Lung (tissue), 12 donors: ENCODE data around the gene GADD45B. TPM values are rescaled to one million over a fixed set of nuclear protein-coding genes. Genes with fewer than 3 reads are reported as not detected.
"Not testable (repeated sequence)": the region's sequence is repeated elsewhere in the genome, so short reads cannot be mapped to it uniquely, and the experiment has no call there.

Experiments used
- ATAC-seq: fragments of 200-7000 bp; cut with Tn5 transposase; one replicate; pipeline ENCODE4 v1.9.1; 2020; ENCODE audit warnings: moderate number of reproducible peaks; ENCODE audit not compliant: insufficient read depth, low FRiP score
- DNase-seq, 3 donors: peaks; one replicate each; pipeline ENCODE4 v3.0.0-alpha.2; 2013 to 2017
- H3K27ac ChIP-seq, 2 donors: one replicate each; pipeline ENCODE4 v1.5.1; 2013; ENCODE audit warnings: mild to moderate bottlenecking in 2 of 2, moderate library complexity in 2 of 2, control low read depth in 1 of 2, inconsistent platforms in 1 of 2, low read depth in 1 of 2, low read length in 1 of 2
- H3K27me3 ChIP-seq, 3 donors: one replicate each; pipeline ENCODE4 v1.5.1; 2013; ENCODE audit warnings: low read length in 2 of 3; ENCODE audit not compliant: control insufficient read depth in 3 of 3, insufficient read depth in 3 of 3
- H3K36me3 ChIP-seq, 4 donors: one replicate each; pipeline ENCODE4 v1.5.1; 2013; ENCODE audit warnings: low read length in 4 of 4, mild to moderate bottlenecking in 1 of 4, moderate library complexity in 1 of 4; ENCODE audit not compliant: control insufficient read depth in 4 of 4, insufficient read depth in 4 of 4
- H3K4me1 ChIP-seq, 5 donors: one replicate each; pipeline ENCODE4 v1.5.1; 2013; ENCODE audit warnings: low read length in 5 of 5, mild to moderate bottlenecking in 2 of 5, moderate library complexity in 1 of 5; ENCODE audit not compliant: control insufficient read depth in 5 of 5, insufficient read depth in 5 of 5
- H3K4me3 ChIP-seq: one replicate; pipeline ENCODE4 v1.5.1; 2013; ENCODE audit warnings: mild to moderate bottlenecking, control low read depth, moderate library complexity
- H3K9ac ChIP-seq, 2 donors: one replicate each; pipeline ENCODE4 v1.5.1; 2013; ENCODE audit warnings: low read length in 2 of 2, control low read depth in 1 of 2; ENCODE audit not compliant: insufficient read depth in 1 of 2
- H3K9me3 ChIP-seq, 4 donors: one replicate each; pipeline ENCODE4 v1.5.1; 2013; ENCODE audit warnings: low read length in 3 of 4, mild to moderate bottlenecking in 1 of 4, moderate library complexity in 1 of 4; ENCODE audit not compliant: control insufficient read depth in 4 of 4, insufficient read depth in 3 of 4
- WGBS, 2 donors: extraction: QIAGEN DNeasy Blood & Tissue Kit; methylation state at CpG; one replicate each; pipeline ENCODE4 v1.1.7; 2013; 5-methylcytosine and 5-hydroxymethylcytosine counted together
- polyA plus RNA-seq, 2 donors: library from polyadenylated mRNA; stranded (reverse); fragments of 200-250 nt; gene quantifications; one replicate each; pipeline ENCODE4 v1.2.1, GENCODE V29; 2013
- total RNA-seq, 2 donors: library from RNA; depleted of rRNA in 1 of 2; stranded (reverse); fragments of >200 nt in 1 of 2; gene quantifications; one replicate each; pipeline ENCODE4 v1.2.1, GENCODE V29; 2014 to 2021
- TF ChIP-seq, protein P1 (sequence below): IDR thresholded peaks from 2 replicates; pipeline ENCODE4 v1.5.1; 2012; ENCODE audit warnings: mild to moderate bottlenecking; ENCODE audit errors: control extremely low read depth, extremely low read depth
- donor health status: control.
- donor health status: control.
- donor health status: Bipolar disorder and iron deficiency.
- donor health status: healthy.
- donor health status: DM: yes; HTN: yes; CAD: no.

The GADD45B gene
- total and polyA plus RNA-seq, 4 donors: 81.0 to 405 (median 92.6) TPM

DNA sequence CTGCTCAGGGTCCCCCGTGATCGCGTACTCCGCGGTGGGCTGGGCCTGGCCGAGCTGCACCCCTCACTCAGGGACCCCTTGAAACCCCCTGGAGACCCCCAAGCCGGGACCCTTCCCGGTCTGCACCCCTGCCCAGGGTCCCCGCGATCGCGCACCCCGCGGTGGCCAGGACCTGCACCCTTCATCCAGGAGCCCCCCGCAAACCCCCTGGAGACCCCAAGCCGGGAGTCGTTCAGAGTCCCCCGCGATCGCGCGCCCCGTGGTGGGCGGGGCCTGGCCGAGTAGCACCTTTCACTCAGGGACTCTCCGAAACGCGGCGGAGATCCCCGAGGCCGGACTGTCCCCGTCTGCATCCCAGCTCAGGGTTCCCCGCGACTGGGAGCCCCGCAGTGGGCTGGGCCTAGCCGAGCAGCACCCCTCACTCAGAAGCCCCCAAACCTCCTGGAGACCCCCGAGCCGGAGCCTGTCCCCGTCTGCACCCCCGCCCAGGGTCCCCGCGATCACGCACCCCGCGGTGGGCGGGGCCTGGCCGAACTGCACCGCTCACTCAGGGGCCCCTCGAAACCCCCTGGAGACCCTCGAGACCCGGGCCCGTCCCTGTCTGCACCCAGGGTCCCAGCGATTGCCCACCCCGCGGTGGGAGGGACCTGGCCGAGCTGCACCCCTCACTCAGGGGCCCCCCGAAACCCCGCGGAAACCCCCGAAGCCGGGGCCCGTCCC is 19.9 kb upstream of the GADD45B start:
- Histone ChIP-seq H3K4me1 (peaks cover 0 to 17% (median 3%) of the 10 kb centered on the region in 5 donors), H3K27me3 (no peaks in the 10 kb centered on the region), H3K36me3 (peaks cover 0 to 4% (median 3%) of the 10 kb centered on the region in 4 donors), H3K9me3 (no peaks in the 10 kb centered on the region), H3K27ac (no peak overlapping the region), H3K4me3 (peak overlapping the region; percentile 82), H3K9ac (peak overlapping the region in 1 of 2 donors; percentile 37)
- TF ChIP-seq, protein P1, sequence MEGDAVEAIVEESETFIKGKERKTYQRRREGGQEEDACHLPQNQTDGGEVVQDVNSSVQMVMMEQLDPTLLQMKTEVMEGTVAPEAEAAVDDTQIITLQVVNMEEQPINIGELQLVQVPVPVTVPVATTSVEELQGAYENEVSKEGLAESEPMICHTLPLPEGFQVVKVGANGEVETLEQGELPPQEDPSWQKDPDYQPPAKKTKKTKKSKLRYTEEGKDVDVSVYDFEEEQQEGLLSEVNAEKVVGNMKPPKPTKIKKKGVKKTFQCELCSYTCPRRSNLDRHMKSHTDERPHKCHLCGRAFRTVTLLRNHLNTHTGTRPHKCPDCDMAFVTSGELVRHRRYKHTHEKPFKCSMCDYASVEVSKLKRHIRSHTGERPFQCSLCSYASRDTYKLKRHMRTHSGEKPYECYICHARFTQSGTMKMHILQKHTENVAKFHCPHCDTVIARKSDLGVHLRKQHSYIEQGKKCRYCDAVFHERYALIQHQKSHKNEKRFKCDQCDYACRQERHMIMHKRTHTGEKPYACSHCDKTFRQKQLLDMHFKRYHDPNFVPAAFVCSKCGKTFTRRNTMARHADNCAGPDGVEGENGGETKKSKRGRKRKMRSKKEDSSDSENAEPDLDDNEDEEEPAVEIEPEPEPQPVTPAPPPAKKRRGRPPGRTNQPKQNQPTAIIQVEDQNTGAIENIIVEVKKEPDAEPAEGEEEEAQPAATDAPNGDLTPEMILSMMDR: no peak
- DNase-seq (no peak), ATAC-seq (no peak)
- 1 to 2% methylated on average over 55 to 62 of the region's 62 CpGs for WGBS, 2 donors

DNA sequence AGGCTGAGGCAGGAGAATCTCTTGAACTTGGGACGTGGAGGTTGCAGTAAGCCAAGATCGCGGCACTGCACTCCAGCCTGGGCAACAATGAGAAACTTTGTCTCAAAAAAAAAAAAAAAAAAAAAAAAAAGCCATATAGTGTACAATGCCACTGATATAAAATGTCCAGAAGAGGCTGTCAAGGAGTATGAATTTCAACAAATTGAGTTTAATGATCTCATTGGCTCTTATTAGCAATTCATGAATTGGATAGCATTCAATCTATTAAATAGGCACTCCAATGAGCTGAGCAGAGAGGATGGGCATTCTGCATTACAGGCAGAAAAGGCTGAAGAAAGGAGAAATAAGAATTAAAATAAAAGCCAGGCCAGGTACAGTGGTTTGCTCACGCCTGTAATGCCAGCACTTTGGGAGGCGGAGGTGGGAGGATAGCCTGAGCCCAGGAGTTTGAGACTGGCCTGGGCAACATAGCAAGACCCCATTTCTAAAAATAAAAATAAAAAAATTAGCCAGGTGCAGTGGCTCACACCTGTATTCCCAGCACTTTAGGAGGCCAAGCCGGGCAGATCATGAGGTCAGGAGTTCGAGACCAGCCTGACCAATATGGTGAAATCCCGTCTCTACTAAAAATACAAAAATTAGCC is 18.4 kb upstream of the GADD45B start:
- peak overlapping the region; percentile 70 to 74 for H3K27ac ChIP-seq
- H3K27me3 ChIP-seq: no peaks in the 10 kb centered on the region
- no peak overlapping the region for H3K4me3 ChIP-seq
- H3K4me1 ChIP-seq: peaks cover 0 to 22% (median 11%) of the 10 kb centered on the region in 5 donors
- ATAC-seq (no peak), DNase-seq (no peak)
- no peaks in the 10 kb centered on the region for H3K9me3 ChIP-seq
- no peaks in the 10 kb centered on the region for H3K36me3 ChIP-seq
- WGBS, 2 donors: 88 to 94% methylated on average over 8 of the region's 8 CpGs
- H3K9ac ChIP-seq: no peak overlapping the region
- TF ChIP-seq, protein P1: no peak

DNA sequence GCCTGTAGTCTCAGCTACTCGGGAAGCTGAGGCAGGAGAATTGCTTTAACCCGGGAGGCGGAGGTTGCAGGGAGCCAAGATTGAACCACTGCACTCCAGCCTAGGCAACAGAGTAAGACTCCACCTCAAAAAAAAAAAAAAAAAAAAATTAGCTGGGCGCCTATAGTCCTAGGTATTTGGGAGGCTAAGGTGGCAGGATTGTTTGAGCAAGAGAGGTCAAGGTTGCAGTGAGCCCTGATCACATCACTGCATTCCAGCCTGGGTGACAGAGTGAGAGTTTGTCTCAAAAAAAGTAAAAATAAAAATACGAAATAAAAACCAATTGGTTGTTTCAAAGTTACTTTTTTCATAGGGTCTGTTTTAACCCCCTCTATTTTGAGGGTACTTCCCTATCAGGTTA is 17.9 kb upstream of the GADD45B start:
- no peak for ATAC-seq
- TF ChIP-seq, protein P1: no peak
- WGBS, 2 donors: 88 to 95% methylated on average over 5 of the region's 5 CpGs
- H3K36me3 ChIP-seq: no peaks in the 10 kb centered on the region
- no peaks in the 10 kb centered on the region for H3K27me3 ChIP-seq
- no peak overlapping the region for H3K27ac ChIP-seq
- no peaks in the 10 kb centered on the region for H3K9me3 ChIP-seq
- H3K4me1 ChIP-seq: peaks cover 0 to 22% (median 11%) of the 10 kb centered on the region in 5 donors
- no peak for DNase-seq
- no peak overlapping the region for H3K4me3 ChIP-seq
- no peak overlapping the region for H3K9ac ChIP-seq

DNA sequence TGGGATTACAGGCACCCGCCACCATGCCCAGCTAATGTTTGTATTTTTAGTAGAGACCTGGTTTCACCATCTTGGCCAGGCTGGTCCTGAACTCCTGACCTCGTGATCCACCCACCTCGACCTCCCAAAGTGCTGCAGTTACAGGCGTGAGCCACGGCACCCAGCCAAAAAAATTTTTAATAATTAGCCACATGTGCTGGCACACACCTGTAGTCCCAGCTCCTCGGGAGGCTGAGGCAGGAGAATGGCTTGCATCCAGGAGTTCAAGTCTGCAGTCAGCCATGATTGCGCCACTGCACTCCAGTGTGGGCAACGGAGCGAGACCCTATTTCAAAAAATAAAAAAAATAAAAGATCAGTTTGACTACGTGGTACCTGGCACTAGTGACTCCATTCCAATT is 17.2 kb upstream of the GADD45B start:
- peaks cover 0 to 22% (median 11%) of the 10 kb centered on the region in 5 donors for H3K4me1 ChIP-seq
- H3K9me3 ChIP-seq, ATAC-seq, H3K36me3 ChIP-seq, H3K9ac ChIP-seq, H3K4me3 ChIP-seq, H3K27me3 ChIP-seq, H3K27ac ChIP-seq, DNase-seq: not testable (repeated sequence)
- 88 to 91% methylated on average over 10 of the region's 10 CpGs for WGBS, 2 donors
